Measurements from ENCODE around the gene FOXD2.

The FOXD2 gene

GRCh38 chr1:47432071-47433036, 5.5 kb upstream of the FOXD2 start:
- TF ChIP-seq GATA2 (IDR thresholded peaks at IDR 0.05; ENCODE audit: low read depth, low read length) = no peak
- no peak for TF ChIP-seq GATA3 (IDR thresholded peaks at IDR 0.05; ENCODE audit: low read depth, low read length)

- TF ChIP-seq GATA2 (IDR thresholded peaks at IDR 0.05; ENCODE audit: low read depth, low read length) (no peak), GATA3 (IDR thresholded peaks at IDR 0.05; ENCODE audit: low read depth, low read length) (no peak)
Observed at GRCh38 chr1:47433037-47433421, 4.8 kb upstream of the FOXD2 start.

GRCh38 chr1:47433477-47434050, 4.3 kb upstream of the FOXD2 start:
- TF ChIP-seq GATA2 (IDR thresholded peaks at IDR 0.05; ENCODE audit: low read depth, low read length) (no peak), GATA3 (IDR thresholded peaks at IDR 0.05; ENCODE audit: low read depth, low read length) (no peak)

GRCh38 chr1:47434051-47434842, 3.6 kb upstream of the FOXD2 start:
- no peak for TF ChIP-seq GATA3 (IDR thresholded peaks at IDR 0.05; ENCODE audit: low read depth, low read length)
- no peak for TF ChIP-seq GATA2 (IDR thresholded peaks at IDR 0.05; ENCODE audit: low read depth, low read length)

GRCh38 chr1:47435506-47436303, 2.1 kb upstream of the FOXD2 start:
- TF ChIP-seq GATA3 (IDR thresholded peaks at IDR 0.05; ENCODE audit: low read depth, low read length) (no peak), GATA2 (IDR thresholded peaks at IDR 0.05; ENCODE audit: low read depth, low read length) (no peak)

- TF ChIP-seq GATA3 (IDR thresholded peaks at IDR 0.05; ENCODE audit: low read depth, low read length) (no peak), GATA2 (IDR thresholded peaks at IDR 0.05; ENCODE audit: low read depth, low read length) (no peak)
Observed at GRCh38 chr1:47436304-47436978, 1.4 kb upstream of the FOXD2 start.

GRCh38 chr1:47436979-47437446, 831 bp upstream of the FOXD2 start:
- TF ChIP-seq GATA3 (IDR thresholded peaks at IDR 0.05; ENCODE audit: low read depth, low read length) (no peak), GATA2 (IDR thresholded peaks at IDR 0.05; ENCODE audit: low read depth, low read length) (no peak)

- TF ChIP-seq GATA2 (IDR thresholded peaks at IDR 0.05; ENCODE audit: low read depth, low read length) = no peak
- no peak for TF ChIP-seq GATA3 (IDR thresholded peaks at IDR 0.05; ENCODE audit: low read depth, low read length)
Observed at GRCh38 chr1:47438165-47439016, 547 bp downstream of the FOXD2 start.

- TF ChIP-seq GATA3 (IDR thresholded peaks at IDR 0.05; ENCODE audit: low read depth, low read length) = no peak
Observed at GRCh38 chr1:47439017-47439818, 1.4 kb downstream of the FOXD2 start.

GRCh38 chr1:47439819-47440598, 2.2 kb downstream of the FOXD2 start:
- TF ChIP-seq GATA3 (IDR thresholded peaks at IDR 0.05; ENCODE audit: low read depth, low read length) (no peak), GATA2 (IDR thresholded peaks at IDR 0.05; ENCODE audit: low read depth, low read length) (no peak)

- TF ChIP-seq GATA3 (IDR thresholded peaks at IDR 0.05; ENCODE audit: low read depth, low read length) = no peak
- no peak for TF ChIP-seq GATA2 (IDR thresholded peaks at IDR 0.05; ENCODE audit: low read depth, low read length)
Observed at GRCh38 chr1:47440599-47441081, 2.8 kb downstream of the FOXD2 start.
